H1 (cell line): ENCODE measurements around the gene SLC26A9. TPM values are rescaled to one million over a fixed set of nuclear protein-coding genes. Genes with fewer than 3 reads are reported as not detected.

Experiments used
- CTCF ChIA-PET: fragments of 300-600 bp; sonication (Branson Sonifier 250); formaldehyde crosslinking; loops from one replicate; lab custom pipeline; 2021; ENCODE audit not compliant: partially characterized antibody; lab: Charles Lee
- POLR2A ChIA-PET: fragments of 300-600 bp; sonication (Branson Sonifier 250); formaldehyde crosslinking; loops from one replicate; lab custom pipeline; 2021; ENCODE audit warnings: inconsistent platforms; ENCODE audit not compliant: partially characterized antibody; lab: Charles Lee
- DNase-seq, 2 experiments: peaks; one replicate each; pipeline versions ENCODE4 v3.0.0 to v3.0.0-alpha.2; 2010 to 2022; ENCODE audit warnings: low spot score in 2 of 2, low read depth in 1 of 2, mixed read lengths in 1 of 2
- FAIRE-seq: peaks from 2 replicates; lab custom pipeline; 2011; peaks lifted over from hg19 to GRCh38; lab: Jason Lieb, UNC
- H2AFZ ChIP-seq: 2 replicates; pipeline ENCODE4 v1.8.1; 2012; ENCODE audit warnings: low read length, inconsistent platforms
- H2AK5ac ChIP-seq: 2 replicates; pipeline ENCODE4 v1.6.1; 2013; ENCODE audit warnings: low read depth, low read length
- H2BK120ac ChIP-seq: replicated peaks from 2 replicates; pipeline ENCODE3; 2013; ENCODE audit warnings: low read depth, low read length, inconsistent platforms
- H2BK12ac ChIP-seq: 2 replicates; pipeline ENCODE4 v1.6.1; 2013; ENCODE audit warnings: low read depth, low read length
- H2BK15ac ChIP-seq: 2 replicates; pipeline ENCODE4 v1.6.1; 2013; ENCODE audit warnings: low read length
- H2BK20ac ChIP-seq: 2 replicates; pipeline ENCODE4 v1.6.1; 2013; ENCODE audit warnings: low read length
- H2BK5ac ChIP-seq: 2 replicates; pipeline ENCODE4 v1.6.1; 2013; ENCODE audit warnings: low read depth, low read length
- H3K14ac ChIP-seq: 2 replicates; pipeline ENCODE4 v1.6.1; 2013; ENCODE audit warnings: inconsistent platforms; ENCODE audit not compliant: insufficient read length
- H3K18ac ChIP-seq: 2 replicates; pipeline ENCODE4 v1.6.1; 2013; ENCODE audit warnings: low read length; ENCODE audit errors: extremely low read depth
- H3K23ac ChIP-seq: 2 replicates; pipeline ENCODE4 v1.6.1; 2013; ENCODE audit warnings: inconsistent platforms; ENCODE audit not compliant: insufficient read length
- H3K23me2 ChIP-seq: 2 replicates; pipeline ENCODE4 v1.6.1; 2013; ENCODE audit warnings: low read depth, low read length
- H3K27ac ChIP-seq: 2 replicates; pipeline ENCODE4 v1.6.1; 2011; ENCODE audit warnings: low read depth, low read length, inconsistent platforms
- H3K27me3 ChIP-seq, 4 experiments: replicated peaks in 1 of 4; 1 replicate in 1 of 4; 2 replicates in 3 of 4; pipeline versions ENCODE4 v1.6.1 to v1.8.1; 2011 to 2013; ENCODE audit warnings: low read length in 3 of 4, mild to moderate bottlenecking in 3 of 4, inconsistent platforms in 2 of 4, mixed read lengths in 2 of 4, moderate library complexity in 1 of 4; ENCODE audit not compliant: control insufficient read depth in 3 of 4, insufficient read depth in 3 of 4; ENCODE audit errors: extremely low read depth in 1 of 4
- H3K36me3 ChIP-seq, 4 experiments: 2 replicates each; pipeline versions ENCODE4 v1.6.1 to v1.8.1; 2011 to 2013; ENCODE audit warnings: mild to moderate bottlenecking in 4 of 4, low read length in 3 of 4, moderate library complexity in 2 of 4, control low read depth in 1 of 4, inconsistent platforms in 1 of 4; ENCODE audit not compliant: insufficient read depth in 4 of 4, control insufficient read depth in 2 of 4
- H3K4ac ChIP-seq: replicated peaks from 2 replicates; pipeline ENCODE3; 2013; ENCODE audit warnings: low read length, low read depth, mixed read lengths, inconsistent platforms; ENCODE audit not compliant: insufficient read length
- H3K4me1 ChIP-seq, 4 experiments: replicated peaks in 1 of 4; 1 replicate in 1 of 4; 2 replicates in 3 of 4; pipeline versions ENCODE4 v1.6.1 to v1.8.1; 2011 to 2013; ENCODE audit warnings: low read length in 3 of 4, inconsistent platforms in 2 of 4, mixed read lengths in 1 of 4; ENCODE audit not compliant: insufficient read depth in 4 of 4, control insufficient read depth in 3 of 4
- H3K4me2 ChIP-seq, 2 experiments: 2 replicates each; pipeline versions ENCODE4 v1.6.1 to v1.8.1; 2011 to 2013; ENCODE audit warnings: low read depth in 2 of 2, low read length in 2 of 2, control low read depth in 1 of 2, inconsistent platforms in 1 of 2, mild to moderate bottlenecking in 1 of 2; ENCODE audit not compliant: insufficient read depth in 1 of 2
- H3K4me3 ChIP-seq, 4 experiments: fragments of 200-600, 300-600 bp in 1 of 4; sonication (generic), shearing (Covaris generic), sonication (Bioruptor Twin) in 1 of 4; 2 replicates each; pipeline versions ENCODE4 v1.5.1 to v1.8.1; 2011 to 2016; ENCODE audit warnings: low read length in 4 of 4, low read depth in 3 of 4, control low read depth in 2 of 4, inconsistent platforms in 2 of 4, mild to moderate bottlenecking in 2 of 4, mixed read lengths in 1 of 4, moderate library complexity in 1 of 4; ENCODE audit not compliant: insufficient read depth in 2 of 4; ENCODE audit errors: extremely low read depth in 1 of 4
- H3K56ac ChIP-seq: replicated peaks from 2 replicates; pipeline ENCODE3; 2013; ENCODE audit warnings: low read depth, mild to moderate bottlenecking, mixed read lengths, low read length, inconsistent platforms; ENCODE audit not compliant: insufficient read length
- H3K79me1 ChIP-seq: 2 replicates; pipeline ENCODE4 v1.6.1; 2013; ENCODE audit warnings: low read depth, low read length, control low read depth
- H3K79me2 ChIP-seq, 2 experiments: 2 replicates each; pipeline versions ENCODE4 v1.6.1 to v1.8.1; 2012 to 2013; ENCODE audit warnings: low read length in 2 of 2, mild to moderate bottlenecking in 2 of 2, inconsistent platforms in 1 of 2; ENCODE audit not compliant: insufficient read depth in 2 of 2, control insufficient read depth in 1 of 2
- H3K9ac ChIP-seq, 4 experiments: replicated peaks in 1 of 4; 1 replicate in 1 of 4; 2 replicates in 3 of 4; pipeline versions ENCODE4 v1.6.1 to v1.8.1; 2011 to 2013; ENCODE audit warnings: low read depth in 3 of 4, low read length in 3 of 4, control low read depth in 2 of 4, mild to moderate bottlenecking in 2 of 4, moderate library complexity in 2 of 4, inconsistent platforms in 1 of 4; ENCODE audit errors: extremely low read depth in 1 of 4
- H3K9me3 ChIP-seq, 2 experiments: 2 replicates each; pipeline versions ENCODE4 v1.6.1 to v1.8.1; 2012 to 2013; ENCODE audit warnings: mild to moderate bottlenecking in 2 of 2, moderate library complexity in 2 of 2, control low read depth in 1 of 2, inconsistent platforms in 1 of 2, low read depth in 1 of 2, low read length in 1 of 2, mixed read lengths in 1 of 2; ENCODE audit not compliant: insufficient read depth in 2 of 2
- H4K20me1 ChIP-seq, 2 experiments: replicated peaks in 1 of 2; 2 replicates each; pipeline versions ENCODE3 to v1.8.1; 2011 to 2013; ENCODE audit warnings: inconsistent platforms in 2 of 2, low read length in 2 of 2, mild to moderate bottlenecking in 1 of 2; ENCODE audit not compliant: insufficient read depth in 2 of 2, control insufficient read depth in 1 of 2
- H4K5ac ChIP-seq: 2 replicates; pipeline ENCODE4 v1.6.1; 2013; ENCODE audit warnings: low read length, low read depth, mixed read lengths, inconsistent platforms; ENCODE audit not compliant: insufficient read length
- H4K8ac ChIP-seq: 2 replicates; pipeline ENCODE4 v1.8.0; 2013; ENCODE audit warnings: mild to moderate bottlenecking, moderate library complexity, low read length, inconsistent platforms; ENCODE audit not compliant: insufficient read depth; ENCODE audit errors: extremely low read depth
- H4K91ac ChIP-seq: replicated peaks from 2 replicates; pipeline ENCODE3; 2013; ENCODE audit warnings: low read length, mixed read lengths, inconsistent platforms; ENCODE audit not compliant: insufficient read length
- ASH2L ChIP-seq: fragments of 200-600, 300-600 bp; sonication (generic); IDR thresholded peaks from one replicate; pipeline ENCODE4 v1.7.1; 2017; ENCODE audit warnings: low read length
- BACH1 ChIP-seq: IDR thresholded peaks from 2 replicates; pipeline ENCODE4 v1.6.1; 2012; ENCODE audit warnings: low read length, improper control_type of control experiment
- GTF2F1 ChIP-seq: IDR thresholded peaks from 2 replicates; pipeline ENCODE4 v1.6.1; 2012; ENCODE audit warnings: low read depth, low read length, improper control_type of control experiment, borderline replicate concordance
- POLR2A ChIP-seq, 2 experiments: IDR thresholded peaks; 1 replicate in 1 of 2; 2 replicates in 1 of 2; pipeline ENCODE4 v1.6.1; 2011; ENCODE audit warnings: low read depth in 2 of 2, low read length in 2 of 2, mild to moderate bottlenecking in 2 of 2; ENCODE audit errors: control extremely low read depth in 1 of 2
- POLR2AphosphoS5 ChIP-seq: IDR thresholded peaks from 2 replicates; pipeline ENCODE4 v1.6.1; 2011; ENCODE audit warnings: low read depth, low read length
- RAD21 ChIP-seq, 2 experiments: IDR thresholded peaks in 1 of 2; conservative IDR thresholded peaks in 1 of 2; 2 replicates each; pipeline ENCODE4 v1.6.1; 2011; ENCODE audit warnings: low read depth in 2 of 2, low read length in 2 of 2, improper control_type of control experiment in 1 of 2, inconsistent platforms in 1 of 2, mild to moderate bottlenecking in 1 of 2, moderate library complexity in 1 of 2
- RBBP5 ChIP-seq: IDR thresholded peaks from 2 replicates; pipeline ENCODE4 v1.7.1; 2012; ENCODE audit warnings: low read depth, mild to moderate bottlenecking, inconsistent platforms, low read length, moderate library complexity, borderline replicate concordance
- RFX5 ChIP-seq: IDR thresholded peaks from 2 replicates; pipeline ENCODE4 v1.6.1; 2011; ENCODE audit warnings: low read depth, low read length, improper control_type of control experiment, borderline replicate concordance
- RXRA ChIP-seq: IDR thresholded peaks from 2 replicates; pipeline ENCODE4 v1.6.1; 2011; ENCODE audit warnings: low read depth, mild to moderate bottlenecking, low read length, moderate library complexity; ENCODE audit not compliant: insufficient read depth
- SP1 ChIP-seq: IDR thresholded peaks from 2 replicates; pipeline ENCODE4 v1.6.1; 2011; ENCODE audit warnings: low read depth, low read length
- TAF7 ChIP-seq: optimal IDR thresholded peaks from 2 replicates; pipeline ENCODE3; 2011; ENCODE audit warnings: low read depth, mild to moderate bottlenecking, inconsistent platforms, low read length, moderate library complexity, borderline replicate concordance
- TEAD4 ChIP-seq: IDR thresholded peaks from 2 replicates; pipeline ENCODE4 v1.6.1; 2012; ENCODE audit warnings: low read depth, low read length, inconsistent platforms, mixed read lengths
- USF2 ChIP-seq: IDR thresholded peaks from 2 replicates; pipeline ENCODE4 v1.6.1; 2011; ENCODE audit warnings: low read length, improper control_type of control experiment
- ZNF274 ChIP-seq: IDR thresholded peaks from 2 replicates; pipeline ENCODE4 v1.7.0; 2012; ENCODE audit warnings: low read length, borderline replicate concordance; ENCODE audit errors: extremely low read depth
- WGBS, 2 experiments: shearing (Covaris generic) in 1 of 2; methylation state at CpG; one replicate each; pipeline versions ENCODE4 v1.1.6 to v1.1.7; 2013 to 2015; ENCODE audit warnings: low lambda C conversion rate in 2 of 2, mixed read lengths in 2 of 2, inconsistent platforms in 1 of 2, low coverage in 1 of 2, missing lambda C conversion rate in 1 of 2; ENCODE audit not compliant: insufficient replicate concordance in 2 of 2, insufficient coverage in 1 of 2, insufficient read length in 1 of 2; ENCODE audit errors: extremely low coverage in 1 of 2, missing lambda C conversion rate in 1 of 2; 5-methylcytosine and 5-hydroxymethylcytosine counted together
- polyA plus RNA-seq, 7 experiments: library from polyadenylated mRNA; depleted of rRNA in 3 of 7; stranded (reverse) in 5 of 7; unstranded in 2 of 7; fragments of >200 nt in 5 of 7; fragments of 200-250 nt in 2 of 7; gene quantifications; 1 replicate in 5 of 7; 2 replicates in 1 of 7; 4 replicates in 1 of 7; pipeline versions ENCODE4 v1.2.1 to v1.2.3, GENCODE V29; 2011 to 2013; ENCODE audit warnings: missing spikeins in 2 of 7, mixed read lengths in 2 of 7
- total RNA-seq: library from RNA; stranded (reverse); fragmentation: NEBNext Ultra II Directional; extraction: Animal tissue kit (Norgen Biotek cat#: 25700); gene quantifications from 2 replicates; pipeline ENCODE4 v1.2.1, GENCODE V29; 2021

Gene SLC26A9
- total and polyA plus RNA-seq, 2 of the 8 experiments (the other 6 are each of a cell fraction or from before 2014, with no cell fraction given) = not detected

GRCh38 chr1:205947024-205947423 lies 3.8 kb upstream of the SLC26A9 start:
- no peaks in the 10 kb centered on the region for H3K79me2 ChIP-seq
- H2AFZ ChIP-seq = no peak overlapping the region
- peaks cover 0 to 2% (median 0%) of the 10 kb centered on the region in 4 experiments; a peak in 2 of 7 replicates for H3K27me3 ChIP-seq
- CTCF ChIA-PET = interaction anchor here (1.2 to 11.0 kb wide), 3 partner anchors 29 to 155 kb away, joined by 4 to 110 read pairs (median 55); no protein-coding TSS in a partner anchor
- no peak overlapping the region for H3K4me3 ChIP-seq
- H3K27ac ChIP-seq = no peak overlapping the region
- POLR2A ChIA-PET = no interaction called here
- H3K23me2 ChIP-seq = no peaks in the 10 kb centered on the region
- H4K8ac ChIP-seq = no peak overlapping the region; the same call in 1 of the 2 replicates
- WGBS, 2 experiments = 80% methylated on average over 4 of the region's 4 CpGs; no CpG with 5 or more reads in 1 of the 2 experiments
- peaks cover 0 to 4% (median 0%) of the 10 kb centered on the region in 4 experiments; a peak in 3 of 7 replicates for H3K4me1 ChIP-seq
- H2BK20ac ChIP-seq = no peak overlapping the region
- no peak overlapping the region for H2BK5ac ChIP-seq
- no peak overlapping the region for H3K9ac ChIP-seq
- H2BK15ac ChIP-seq = no peak overlapping the region; the same call in 1 of the 2 replicates
- DNase-seq (no peak), FAIRE-seq (no peak)
- H4K20me1 ChIP-seq = no peaks in the 10 kb centered on the region
- no peak overlapping the region for H2AK5ac ChIP-seq
- H3K4me2 ChIP-seq = no peak overlapping the region
- H4K91ac ChIP-seq = no peak overlapping the region
- no peak overlapping the region; the same call in 1 of the 2 replicates for H3K18ac ChIP-seq
- H3K56ac ChIP-seq = no peak overlapping the region
- TF ChIP-seq GTF2F1 (no peak), POLR2A (IDR thresholded peaks at IDR 0.05; ENCODE audit: control extremely low read depth in 1 of 2, low read depth in 2 of 2, low read length in 2 of 2) (no peak), POLR2AphosphoS5 (no peak), ASH2L (no peak), RXRA (no peak), RAD21 (IDR thresholded peaks at IDR 0.05 in 1 of 2, conservative IDR thresholded peaks at IDR 0.05 in 1 of 2; ENCODE audit: low read depth in 2 of 2, low read length in 2 of 2) (no peak), SP1 (no peak), USF2 (no peak), RFX5 (no peak), TEAD4 (no peak), RBBP5 (no peak), ZNF274 (no peak), BACH1 (no peak), TAF7 (no peak)
- no peak overlapping the region for H2BK12ac ChIP-seq
- H3K79me1 ChIP-seq = no peaks in the 10 kb centered on the region
- no peak overlapping the region for H3K4ac ChIP-seq
- H4K5ac ChIP-seq = no peak overlapping the region
- no peak overlapping the region for H3K23ac ChIP-seq
- H3K36me3 ChIP-seq = no peaks in the 10 kb centered on the region
- H3K14ac ChIP-seq = no peak overlapping the region
- H2BK120ac ChIP-seq = no peak overlapping the region
- H3K9me3 ChIP-seq = no peaks in the 10 kb centered on the region
